Upper lobe of left lung (tissue), 6 donors: ENCODE measurements around the gene TNS3. TPM values are rescaled to one million over a fixed set of nuclear protein-coding genes. Genes with fewer than 3 reads are reported as not detected.
A peak's percentile ranks its signal among the peaks of the same experiment; 100 is the strongest.

Experiments used
- ATAC-seq, 2 donors: fragments of 200-7000 bp; cut with Tn5 transposase; one replicate each; pipeline ENCODE4 v1.9.1; 2022; ENCODE audit warnings: mild to moderate bottlenecking in 2 of 2, moderate library complexity in 2 of 2; ENCODE audit not compliant: low FRiP score in 2 of 2
- DNase-seq, 2 donors: peaks; one replicate each; pipeline ENCODE4 v3.0.0-alpha.2; 2019 to 2020
- H3K27ac ChIP-seq, 4 donors: fragments of 200-600 bp; sonication (generic); one replicate each; pipeline ENCODE4 v1.5.1; 2016 to 2019
- H3K27me3 ChIP-seq, 4 donors: fragments of 200-600 bp; sonication (generic); one replicate each; pipeline ENCODE4 v1.5.1; 2017 to 2019
- H3K36me3 ChIP-seq, 4 donors: fragments of 200-600 bp; sonication (generic); one replicate each; pipeline ENCODE4 v1.5.1; 2016 to 2019
- H3K4me1 ChIP-seq, 4 donors: fragments of 200-600 bp; sonication (generic); one replicate each; pipeline ENCODE4 v1.5.1; 2018 to 2019
- H3K4me3 ChIP-seq, 4 donors: fragments of 200-600 bp; sonication (generic); one replicate each; pipeline ENCODE4 v1.5.1; 2017 to 2019; ENCODE audit warnings: mild to moderate bottlenecking in 2 of 4, moderate library complexity in 1 of 4
- H3K9me3 ChIP-seq, 4 donors: fragments of 200-600 bp; sonication (generic); one replicate each; pipeline ENCODE4 v1.5.1; 2018 to 2019
- CTCF ChIP-seq, 6 experiments: fragments of 450-650 bp in 4 of 6; fragments of 200-600 bp in 2 of 6; sonication (generic) in 2 of 6; IDR thresholded peaks; one replicate each; pipeline ENCODE4 v1.5.1; 2016 to 2019; ENCODE audit warnings: antibody characterized with exemption in 6 of 6
- EP300 ChIP-seq, 4 donors: sonication (generic); formaldehyde crosslinking; IDR thresholded peaks; one replicate each; pipeline ENCODE4 v1.5.1; 2017; ENCODE audit warnings: antibody characterized with exemption in 4 of 4, control low read depth in 2 of 4
- POLR2A ChIP-seq, 4 donors: fragments of 450-650 bp; IDR thresholded peaks; one replicate each; pipeline ENCODE4 v1.5.1; 2016 to 2017; ENCODE audit warnings: antibody characterized with exemption in 4 of 4, mild to moderate bottlenecking in 2 of 4
- POLR2AphosphoS5 ChIP-seq, 2 donors: sonication (generic); formaldehyde crosslinking; IDR thresholded peaks; one replicate each; pipeline ENCODE4 v1.5.1; 2017; ENCODE audit warnings: antibody characterized with exemption in 2 of 2
- WGBS, 2 donors: methylation state at CpG; one replicate each; pipeline ENCODE4 v1.1.5; 2017 to 2018; 5-methylcytosine and 5-hydroxymethylcytosine counted together
- total RNA-seq, 6 donors: library from RNA; depleted of rRNA in 4 of 6; stranded (reverse); fragments of >200 nt in 4 of 6; gene quantifications; one replicate each; pipeline versions ENCODE4 v1.1.0 to v1.2.1, GENCODE V29; 2016 to 2021
- donor health status: DM: no; HTN: no; CAD: no; lungs with moderate emphysema.
- donor health status: DM: no; HTN: yes; CAD: no; lungs with severe emphysema.

The TNS3 gene
- total RNA-seq, 6 donors from 2014 or later, result 90.6 to 266 (median 143) TPM

GRCh38 chr7:47311891-47312290 lies 270.0 kb downstream of the TNS3 start:
- ATAC-seq (no peak), DNase-seq (no peak)
- WGBS, 2 donors, result 82 to 90% methylated on average over 4 of the region's 4 CpGs
- Histone ChIP-seq H3K36me3 (peaks cover 0 to 6% (median 0%) of the 10 kb centered on the region in 4 donors), H3K4me1 (peaks cover 0 to 24% (median 18%) of the 10 kb centered on the region in 4 donors), H3K27ac (no peak overlapping the region), H3K27me3 (no peaks in the 10 kb centered on the region), H3K4me3 (no peak overlapping the region), H3K9me3 (no peaks in the 10 kb centered on the region)
- no peak for TF ChIP-seq POLR2A (IDR thresholded peaks at IDR 0.05)
- no peak for TF ChIP-seq CTCF (IDR thresholded peaks at IDR 0.05)
- no peak for TF ChIP-seq POLR2AphosphoS5 (IDR thresholded peaks at IDR 0.05)
- no peak for TF ChIP-seq EP300 (IDR thresholded peaks at IDR 0.05)

GRCh38 chr7:47310020-47310419 lies 271.9 kb downstream of the TNS3 start:
- peak overlapping the region in 2 of 4 donors; percentile 3 to 37 for H3K27ac ChIP-seq
- ATAC-seq (peak in 1 of 2 donors; percentile 22), DNase-seq (no peak)
- H3K27me3 ChIP-seq, result no peaks in the 10 kb centered on the region
- no peaks in the 10 kb centered on the region for H3K9me3 ChIP-seq
- H3K4me1 ChIP-seq, result peaks cover 0 to 11% (median 7%) of the 10 kb centered on the region in 4 donors
- H3K4me3 ChIP-seq, result no peak overlapping the region
- TF ChIP-seq CTCF (IDR thresholded peaks at IDR 0.05) (no peak), POLR2A (IDR thresholded peaks at IDR 0.05) (no peak), EP300 (IDR thresholded peaks at IDR 0.05) (no peak), POLR2AphosphoS5 (IDR thresholded peaks at IDR 0.05) (no peak)
- WGBS, 2 donors, result 67 to 68% methylated on average over 2 of the region's 2 CpGs
- H3K36me3 ChIP-seq, result peaks cover 0 to 6% (median 0%) of the 10 kb centered on the region in 4 donors

- TF ChIP-seq POLR2AphosphoS5 (IDR thresholded peaks at IDR 0.05), result no peak
- TF ChIP-seq EP300 (IDR thresholded peaks at IDR 0.05), result no peak
- no peak for TF ChIP-seq POLR2A (IDR thresholded peaks at IDR 0.05)
- no peak for TF ChIP-seq CTCF (IDR thresholded peaks at IDR 0.05)
- H3K27ac ChIP-seq, result no peak overlapping the region
- no peaks in the 10 kb centered on the region for H3K27me3 ChIP-seq
- no peaks in the 10 kb centered on the region for H3K9me3 ChIP-seq
- peaks cover 0 to 16% (median 3%) of the 10 kb centered on the region in 4 donors for H3K36me3 ChIP-seq
- H3K4me3 ChIP-seq, result no peak overlapping the region
- 97 to 98% methylated on average over 6 of the region's 6 CpGs for WGBS, 2 donors
- ATAC-seq (no peak), DNase-seq (no peak)
- peaks cover 0 to 3% (median 0%) of the 10 kb centered on the region in 4 donors for H3K4me1 ChIP-seq
Observed at GRCh38 chr7:47308808-47309207, 273.1 kb downstream of the TNS3 start.

GRCh38 chr7:47307311-47307710 lies 274.6 kb downstream of the TNS3 start:
- ATAC-seq (no peak), DNase-seq (no peak)
- Histone ChIP-seq H3K9me3 (no peaks in the 10 kb centered on the region), H3K4me1 (peaks cover 0 to 3% (median 0%) of the 10 kb centered on the region in 4 donors), H3K27ac (no peak overlapping the region), H3K4me3 (no peak overlapping the region), H3K27me3 (no peaks in the 10 kb centered on the region), H3K36me3 (peaks cover 3 to 28% (median 15%) of the 10 kb centered on the region in 4 donors)
- no peak for TF ChIP-seq EP300 (IDR thresholded peaks at IDR 0.05)
- WGBS, 2 donors, result 80 to 96% methylated on average over 3 of the region's 3 CpGs

- WGBS, 2 donors, result 88 to 90% methylated on average over 23 to 27 of the region's 27 CpGs
- H3K4me3 ChIP-seq, result no peak overlapping the region
- peaks cover 8 to 51% (median 33%) of the 10 kb centered on the region in 4 donors for H3K36me3 ChIP-seq
- no peaks in the 10 kb centered on the region for H3K27me3 ChIP-seq
- no peak for ATAC-seq
- TF ChIP-seq POLR2AphosphoS5 (IDR thresholded peaks at IDR 0.05), result no peak
- no peak for TF ChIP-seq CTCF (IDR thresholded peaks at IDR 0.05)
- no peak for TF ChIP-seq EP300 (IDR thresholded peaks at IDR 0.05)
- no peak for TF ChIP-seq POLR2A (IDR thresholded peaks at IDR 0.05)
- DNase-seq, result peak in 1 of 2 donors; percentile 49
- H3K9me3 ChIP-seq, result no peaks in the 10 kb centered on the region
- no peak overlapping the region for H3K27ac ChIP-seq
- peaks cover 0 to 3% (median 0%) of the 10 kb centered on the region in 4 donors for H3K4me1 ChIP-seq
Observed at GRCh38 chr7:47304727-47305719, 276.9 kb downstream of the TNS3 start.
